ENCODE measurements around the gene KIAA0825. TPM values are rescaled to one million over a fixed set of nuclear protein-coding genes. Genes with fewer than 3 reads are reported as not detected.

Gene KIAA0825
- total RNA-seq, 1 donor from 2014 or later, result 2.0 TPM

- no peaks in the 10 kb centered on the region for H3K4me1 Mint-ChIP-seq (ENCODE audit: unreplicated experiment)
- no peaks in the 10 kb centered on the region for H3K9me3 Mint-ChIP-seq (ENCODE audit: unreplicated experiment)
- H3K27me3 Mint-ChIP-seq (ENCODE audit: unreplicated experiment), result no peaks in the 10 kb centered on the region
- DNase-seq (ENCODE audit: low spot score), result no peak
- H3K27ac Mint-ChIP-seq (ENCODE audit: unreplicated experiment), result no peak overlapping the region
- no peak for TF ChIP-seq CTCF (IDR thresholded peaks at IDR 0.05; ENCODE audit: unreplicated experiment)
- no peak overlapping the region for H3K4me3 Mint-ChIP-seq (ENCODE audit: unreplicated experiment)
- H3K36me3 Mint-ChIP-seq (ENCODE audit: low read depth, unreplicated experiment), result no peaks in the 10 kb centered on the region
Measured at GRCh38 chr5:94376672-94377345, 241.6 kb downstream of the KIAA0825 start.

- no peaks in the 10 kb centered on the region for H3K27me3 Mint-ChIP-seq (ENCODE audit: unreplicated experiment)
- no peaks in the 10 kb centered on the region for H3K4me1 Mint-ChIP-seq (ENCODE audit: unreplicated experiment)
- H3K9me3 Mint-ChIP-seq (ENCODE audit: unreplicated experiment), result no peaks in the 10 kb centered on the region
- no peaks in the 10 kb centered on the region for H3K36me3 Mint-ChIP-seq (ENCODE audit: low read depth, unreplicated experiment)
- no peak overlapping the region for H3K27ac Mint-ChIP-seq (ENCODE audit: unreplicated experiment)
- DNase-seq (ENCODE audit: low spot score), result no peak
- no peak for TF ChIP-seq CTCF (IDR thresholded peaks at IDR 0.05; ENCODE audit: unreplicated experiment)
- H3K4me3 Mint-ChIP-seq (ENCODE audit: unreplicated experiment), result no peak overlapping the region
Measured at GRCh38 chr5:94375801-94376200, 242.6 kb downstream of the KIAA0825 start.

GRCh38 chr5:94374336-94374735 is 244.1 kb downstream of the KIAA0825 start:
- Mint-ChIP-seq H3K36me3 (ENCODE audit: low read depth, unreplicated experiment) (no peaks in the 10 kb centered on the region), H3K4me3 (ENCODE audit: unreplicated experiment) (no peak overlapping the region), H3K9me3 (ENCODE audit: unreplicated experiment) (no peaks in the 10 kb centered on the region), H3K27me3 (ENCODE audit: unreplicated experiment) (no peaks in the 10 kb centered on the region), H3K27ac (ENCODE audit: unreplicated experiment) (no peak overlapping the region), H3K4me1 (ENCODE audit: unreplicated experiment) (no peaks in the 10 kb centered on the region)
- no peak for DNase-seq (ENCODE audit: low spot score)
- no peak for TF ChIP-seq CTCF (IDR thresholded peaks at IDR 0.05; ENCODE audit: unreplicated experiment)

- no peak for TF ChIP-seq CTCF (IDR thresholded peaks at IDR 0.05; ENCODE audit: unreplicated experiment)
- peaks cover 3% of the 10 kb centered on the region for H3K4me1 Mint-ChIP-seq (ENCODE audit: unreplicated experiment)
- no peak overlapping the region for H3K4me3 Mint-ChIP-seq (ENCODE audit: unreplicated experiment)
- H3K27ac Mint-ChIP-seq (ENCODE audit: unreplicated experiment), result no peak overlapping the region
- no peaks in the 10 kb centered on the region for H3K9me3 Mint-ChIP-seq (ENCODE audit: unreplicated experiment)
- peaks cover 1% of the 10 kb centered on the region for H3K27me3 Mint-ChIP-seq (ENCODE audit: unreplicated experiment)
- H3K36me3 Mint-ChIP-seq (ENCODE audit: low read depth, unreplicated experiment), result no peaks in the 10 kb centered on the region
- DNase-seq (ENCODE audit: low spot score), result no peak
Measured at GRCh38 chr5:94367900-94368299, 250.5 kb downstream of the KIAA0825 start.

- no peaks in the 10 kb centered on the region for H3K9me3 Mint-ChIP-seq (ENCODE audit: unreplicated experiment)
- no peak overlapping the region for H3K4me3 Mint-ChIP-seq (ENCODE audit: unreplicated experiment)
- no peak overlapping the region for H3K27ac Mint-ChIP-seq (ENCODE audit: unreplicated experiment)
- H3K27me3 Mint-ChIP-seq (ENCODE audit: unreplicated experiment), result peaks cover 1% of the 10 kb centered on the region
- no peak for TF ChIP-seq CTCF (IDR thresholded peaks at IDR 0.05; ENCODE audit: unreplicated experiment)
- DNase-seq (ENCODE audit: low spot score), result no peak
- H3K36me3 Mint-ChIP-seq (ENCODE audit: low read depth, unreplicated experiment), result no peaks in the 10 kb centered on the region
- H3K4me1 Mint-ChIP-seq (ENCODE audit: unreplicated experiment), result peaks cover 3% of the 10 kb centered on the region
Measured at GRCh38 chr5:94366811-94367210, 251.6 kb downstream of the KIAA0825 start.
